ENCODE data around the gene CNKSR3. TPM values are rescaled to one million over a fixed set of nuclear protein-coding genes. Genes with fewer than 3 reads are reported as not detected.

CNKSR3 gene
- total and polyA plus RNA-seq, 2 of the 8 experiments (the other 6 are each of a cell fraction or from before 2014, with no cell fraction given): 1.2 to 6.2 TPM

- DNase-seq (ENCODE audit: low read depth in 1 of 2, low spot score in 2 of 2) (no peak), FAIRE-seq (no peak)
- Histone ChIP-seq H3K4ac (replicated peaks; ENCODE audit: insufficient read length, low read depth, low read length) (no peak overlapping the region), H4K8ac (ENCODE audit: extremely low read depth, insufficient read depth, low read length) (no peak overlapping the region), H3K56ac (replicated peaks; ENCODE audit: insufficient read length, low read depth, low read length) (no peak overlapping the region), H2BK5ac (ENCODE audit: low read depth, low read length) (no peak overlapping the region), H3K23ac (ENCODE audit: insufficient read length) (no peak overlapping the region), H2BK20ac (ENCODE audit: low read length) (no peak overlapping the region), H2AK5ac (ENCODE audit: low read depth, low read length) (no peak overlapping the region), H3K27me3 (replicated peaks in 1 of 4; ENCODE audit: control insufficient read depth in 3 of 4, extremely low read depth in 1 of 4, insufficient read depth in 3 of 4, low read length in 3 of 4) (no peaks in the 10 kb centered on the region), H2BK120ac (replicated peaks; ENCODE audit: low read depth, low read length) (no peak overlapping the region), H4K91ac (replicated peaks; ENCODE audit: insufficient read length, low read length) (no peak overlapping the region), H3K4me1 (replicated peaks in 1 of 4; ENCODE audit: control insufficient read depth in 3 of 4, insufficient read depth in 4 of 4, low read length in 3 of 4) (no peaks in the 10 kb centered on the region), H3K9me3 (ENCODE audit: insufficient read depth in 2 of 2, low read depth in 1 of 2, low read length in 1 of 2) (no peaks in the 10 kb centered on the region), H3K36me3 (ENCODE audit: control insufficient read depth in 2 of 4, insufficient read depth in 4 of 4, low read length in 3 of 4) (no peaks in the 10 kb centered on the region), H3K4me2 (ENCODE audit: insufficient read depth in 1 of 2, low read depth in 2 of 2, low read length in 2 of 2) (no peak overlapping the region), H3K4me3 (ENCODE audit: extremely low read depth in 1 of 4, insufficient read depth in 2 of 4, low read depth in 3 of 4, low read length in 4 of 4) (no peak overlapping the region), H3K18ac (ENCODE audit: extremely low read depth, low read length) (no peak overlapping the region), H3K79me2 (ENCODE audit: control insufficient read depth in 1 of 2, insufficient read depth in 2 of 2, low read length in 2 of 2) (no peaks in the 10 kb centered on the region), H2BK15ac (ENCODE audit: low read length) (no peak overlapping the region), H2BK12ac (ENCODE audit: low read depth, low read length) (no peak overlapping the region), H4K20me1 (replicated peaks in 1 of 2; ENCODE audit: control insufficient read depth in 1 of 2, insufficient read depth in 2 of 2, low read length in 2 of 2) (peaks cover 0 to 2% of the 10 kb centered on the region in 2 experiments), H4K5ac (ENCODE audit: insufficient read length, low read depth, low read length) (no peak overlapping the region), H3K23me2 (ENCODE audit: low read depth, low read length) (no peaks in the 10 kb centered on the region), H3K14ac (ENCODE audit: insufficient read length) (peak overlapping the region; percentile 3), H3K9ac (replicated peaks in 1 of 4; ENCODE audit: extremely low read depth in 1 of 4, low read depth in 3 of 4, low read length in 3 of 4) (no peak overlapping the region), H2AFZ (ENCODE audit: low read length) (no peak overlapping the region), H3K27ac (ENCODE audit: low read depth, low read length) (no peak overlapping the region), H3K79me1 (ENCODE audit: low read depth, low read length) (peaks cover 4% of the 10 kb centered on the region)
- WGBS, 2 experiments (ENCODE audit: extremely low coverage in 1 of 2, insufficient coverage in 1 of 2, insufficient read length in 1 of 2, insufficient replicate concordance in 2 of 2, low coverage in 1 of 2, low lambda C conversion rate in 2 of 2, missing lambda C conversion rate in 1 of 2): 95% methylated on average over 5 of the region's 5 CpGs; no CpG with 5 or more reads in 1 of the 2 experiments
- TF ChIP-seq CEBPB (IDR thresholded peaks at IDR 0.05; ENCODE audit: low read depth, low read length) (0 out of 2 replicates have a peak, but pooled peaks have one; percentile 37), NANOG (IDR thresholded peaks at IDR 0.05; ENCODE audit: insufficient read depth, low read depth, low read length, poor library complexity, severe bottlenecking) (no peak)
- CTCF ChIA-PET (ENCODE audit: partially characterized antibody): interaction anchor here (0.6 to 4.7 kb wide), 4 partner anchors 8 to 338 kb away, joined by 3 to 29 read pairs (median 3); no protein-coding TSS in a partner anchor
- POLR2A ChIA-PET (ENCODE audit: partially characterized antibody): no interaction called here
These were observed 18.7 kb downstream of the CNKSR3 start for GRCh38 chr6:154491567-154492470.
